ENCODE measurements around the gene KLF15.

GRCh38 chr3:126312341-126312740 is 44.9 kb downstream of the KLF15 start:
- no peak for TF ChIP-seq CTCF (IDR thresholded peaks at IDR 0.05; ENCODE audit: low read depth, low read length)
- no peak for TF ChIP-seq MAX (IDR thresholded peaks at IDR 0.05; ENCODE audit: low read depth, low read length)
- no peak for TF ChIP-seq POLR2A (IDR thresholded peaks at IDR 0.05; ENCODE audit: extremely low read depth, insufficient read length)
- no peak for TF ChIP-seq MYC (IDR thresholded peaks at IDR 0.05; ENCODE audit: low read depth, low read length)

All from NB4 (cell line).